HL-60 (cell line): ENCODE results near the gene LIMA1.
"Not testable (repeated sequence)": the region's sequence is repeated elsewhere in the genome, so short reads cannot be mapped to it uniquely, and the experiment has no call there.

ENCODE experiments used
- DNase-seq, 2 experiments: peaks; one replicate each; pipeline ENCODE4 v3.0.0-alpha.2; 2010 to 2020; ENCODE audit warnings: low read depth in 1 of 2, low spot score in 1 of 2
- H3K27ac ChIP-seq: fragments of 250-450 bp; sonication (Bioruptor Pico); replicated peaks from 2 replicates; pipeline ENCODE4 v1.5.1; 2020; ENCODE audit warnings: mild to moderate bottlenecking, moderate library complexity
- H3K27me3 ChIP-seq: fragments of 250-450 bp; sonication (Bioruptor Pico); 2 replicates; pipeline ENCODE4 v1.5.1; 2021; ENCODE audit warnings: mild to moderate bottlenecking, moderate library complexity; ENCODE audit not compliant: insufficient read depth, poor library complexity, severe bottlenecking
- H3K4me3 ChIP-seq: replicated peaks from 2 replicates; pipeline ENCODE4 v1.5.1; 2011; ENCODE audit warnings: mild to moderate bottlenecking, control low read depth, low read length; ENCODE audit not compliant: insufficient read depth
- GABPA ChIP-seq: IDR thresholded peaks from 2 replicates; pipeline ENCODE4 v1.6.1; 2012; ENCODE audit warnings: low read depth
- POLR2AphosphoS5 ChIP-seq: IDR thresholded peaks from 2 replicates; pipeline ENCODE4 v1.6.1; 2012; ENCODE audit warnings: low read depth
- SPI1 ChIP-seq: IDR thresholded peaks from 2 replicates; pipeline ENCODE4 v1.6.1; 2012; ENCODE audit warnings: low read depth, mild to moderate bottlenecking, borderline replicate concordance
- TF ChIP-seq, protein P1 (sequence below): IDR thresholded peaks from 2 replicates; pipeline ENCODE4 v1.6.1; 2012; ENCODE audit warnings: low read depth; ENCODE audit not compliant: insufficient replicate concordance
- TF ChIP-seq, protein P2 (sequence below): IDR thresholded peaks from one replicate; pipeline ENCODE4 v1.5.1; 2011; ENCODE audit warnings: low read length, control low read depth, inconsistent platforms; ENCODE audit not compliant: insufficient read depth

Gene LIMA1

DNA sequence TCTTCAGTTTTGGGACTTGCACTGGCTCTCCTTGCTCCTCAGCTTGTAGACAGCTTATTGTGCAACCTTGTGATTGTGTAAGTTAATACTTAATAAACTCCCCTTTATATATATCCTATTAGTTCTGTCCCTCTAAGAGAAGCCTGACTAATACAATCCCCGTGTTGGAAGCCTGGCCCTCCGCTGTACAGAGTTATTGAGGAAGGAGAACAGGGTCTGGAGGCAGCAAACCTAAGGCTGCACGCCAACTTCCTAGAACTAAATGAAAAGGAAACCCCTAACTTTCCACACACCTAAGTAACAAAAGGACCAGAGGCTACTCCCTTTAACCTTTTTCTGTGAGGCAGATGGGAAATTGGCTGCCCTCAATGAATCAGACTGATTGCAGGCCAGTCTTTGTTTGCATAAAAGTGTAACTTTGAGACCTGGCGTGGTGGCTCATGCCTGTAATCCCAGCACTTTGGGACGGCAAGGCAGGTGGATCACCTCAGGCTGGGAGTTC lies 42.6 kb upstream of the LIMA1 start:
- TF ChIP-seq POLR2AphosphoS5 (no peak), SPI1 (no peak), GABPA (no peak)
- TF ChIP-seq, protein P1, sequence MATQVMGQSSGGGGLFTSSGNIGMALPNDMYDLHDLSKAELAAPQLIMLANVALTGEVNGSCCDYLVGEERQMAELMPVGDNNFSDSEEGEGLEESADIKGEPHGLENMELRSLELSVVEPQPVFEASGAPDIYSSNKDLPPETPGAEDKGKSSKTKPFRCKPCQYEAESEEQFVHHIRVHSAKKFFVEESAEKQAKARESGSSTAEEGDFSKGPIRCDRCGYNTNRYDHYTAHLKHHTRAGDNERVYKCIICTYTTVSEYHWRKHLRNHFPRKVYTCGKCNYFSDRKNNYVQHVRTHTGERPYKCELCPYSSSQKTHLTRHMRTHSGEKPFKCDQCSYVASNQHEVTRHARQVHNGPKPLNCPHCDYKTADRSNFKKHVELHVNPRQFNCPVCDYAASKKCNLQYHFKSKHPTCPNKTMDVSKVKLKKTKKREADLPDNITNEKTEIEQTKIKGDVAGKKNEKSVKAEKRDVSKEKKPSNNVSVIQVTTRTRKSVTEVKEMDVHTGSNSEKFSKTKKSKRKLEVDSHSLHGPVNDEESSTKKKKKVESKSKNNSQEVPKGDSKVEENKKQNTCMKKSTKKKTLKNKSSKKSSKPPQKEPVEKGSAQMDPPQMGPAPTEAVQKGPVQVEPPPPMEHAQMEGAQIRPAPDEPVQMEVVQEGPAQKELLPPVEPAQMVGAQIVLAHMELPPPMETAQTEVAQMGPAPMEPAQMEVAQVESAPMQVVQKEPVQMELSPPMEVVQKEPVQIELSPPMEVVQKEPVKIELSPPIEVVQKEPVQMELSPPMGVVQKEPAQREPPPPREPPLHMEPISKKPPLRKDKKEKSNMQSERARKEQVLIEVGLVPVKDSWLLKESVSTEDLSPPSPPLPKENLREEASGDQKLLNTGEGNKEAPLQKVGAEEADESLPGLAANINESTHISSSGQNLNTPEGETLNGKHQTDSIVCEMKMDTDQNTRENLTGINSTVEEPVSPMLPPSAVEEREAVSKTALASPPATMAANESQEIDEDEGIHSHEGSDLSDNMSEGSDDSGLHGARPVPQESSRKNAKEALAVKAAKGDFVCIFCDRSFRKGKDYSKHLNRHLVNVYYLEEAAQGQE, result no peak
- TF ChIP-seq, protein P2, sequence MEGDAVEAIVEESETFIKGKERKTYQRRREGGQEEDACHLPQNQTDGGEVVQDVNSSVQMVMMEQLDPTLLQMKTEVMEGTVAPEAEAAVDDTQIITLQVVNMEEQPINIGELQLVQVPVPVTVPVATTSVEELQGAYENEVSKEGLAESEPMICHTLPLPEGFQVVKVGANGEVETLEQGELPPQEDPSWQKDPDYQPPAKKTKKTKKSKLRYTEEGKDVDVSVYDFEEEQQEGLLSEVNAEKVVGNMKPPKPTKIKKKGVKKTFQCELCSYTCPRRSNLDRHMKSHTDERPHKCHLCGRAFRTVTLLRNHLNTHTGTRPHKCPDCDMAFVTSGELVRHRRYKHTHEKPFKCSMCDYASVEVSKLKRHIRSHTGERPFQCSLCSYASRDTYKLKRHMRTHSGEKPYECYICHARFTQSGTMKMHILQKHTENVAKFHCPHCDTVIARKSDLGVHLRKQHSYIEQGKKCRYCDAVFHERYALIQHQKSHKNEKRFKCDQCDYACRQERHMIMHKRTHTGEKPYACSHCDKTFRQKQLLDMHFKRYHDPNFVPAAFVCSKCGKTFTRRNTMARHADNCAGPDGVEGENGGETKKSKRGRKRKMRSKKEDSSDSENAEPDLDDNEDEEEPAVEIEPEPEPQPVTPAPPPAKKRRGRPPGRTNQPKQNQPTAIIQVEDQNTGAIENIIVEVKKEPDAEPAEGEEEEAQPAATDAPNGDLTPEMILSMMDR, result no peak
- Histone ChIP-seq H3K4me3 (no peak overlapping the region), H3K27ac (no peak overlapping the region), H3K27me3 (no peaks in the 10 kb centered on the region)
- DNase-seq, result no peak

DNA sequence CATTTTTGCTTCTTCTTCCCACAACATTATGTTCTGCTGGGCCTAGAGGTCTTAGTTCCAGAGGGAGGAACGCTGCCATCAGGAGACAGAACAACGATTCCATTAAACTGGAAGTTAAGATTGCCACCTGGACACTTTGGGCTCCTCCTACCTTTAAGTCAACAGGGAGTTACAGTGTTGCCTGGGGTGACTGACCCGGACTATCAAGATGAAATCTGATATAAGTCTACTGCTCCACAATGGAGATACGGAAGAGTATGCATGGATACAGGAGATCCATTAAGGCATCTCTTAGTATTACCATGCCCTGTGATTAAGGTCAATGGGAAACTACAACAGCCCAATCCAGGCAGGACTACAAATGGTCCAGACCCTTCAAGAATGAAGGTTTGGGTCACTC lies 41.5 kb upstream of the LIMA1 start:
- not testable (repeated sequence) for H3K27me3 ChIP-seq, H3K4me3 ChIP-seq, DNase-seq, H3K27ac ChIP-seq

DNA sequence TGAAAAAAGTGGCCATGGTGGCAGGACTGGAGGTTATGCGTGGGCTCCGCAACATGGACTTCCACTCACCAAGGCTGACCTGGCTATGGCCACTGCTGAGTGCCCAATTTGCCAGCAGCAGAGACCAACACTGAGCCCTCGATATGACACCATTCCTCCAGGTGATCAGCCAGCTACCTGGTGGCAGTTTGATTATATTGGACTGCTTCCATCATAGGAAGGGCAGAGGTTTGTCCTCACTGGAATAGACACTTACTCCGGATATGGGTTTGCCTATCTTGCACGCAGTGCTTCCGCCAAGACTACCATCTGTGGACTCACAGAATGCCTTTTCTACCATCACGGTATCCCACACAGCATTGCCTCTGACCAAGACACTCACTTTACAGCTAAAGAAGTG lies 40.8 kb upstream of the LIMA1 start:
- not testable (repeated sequence) for H3K27ac ChIP-seq, H3K4me3 ChIP-seq, H3K27me3 ChIP-seq, DNase-seq

DNA sequence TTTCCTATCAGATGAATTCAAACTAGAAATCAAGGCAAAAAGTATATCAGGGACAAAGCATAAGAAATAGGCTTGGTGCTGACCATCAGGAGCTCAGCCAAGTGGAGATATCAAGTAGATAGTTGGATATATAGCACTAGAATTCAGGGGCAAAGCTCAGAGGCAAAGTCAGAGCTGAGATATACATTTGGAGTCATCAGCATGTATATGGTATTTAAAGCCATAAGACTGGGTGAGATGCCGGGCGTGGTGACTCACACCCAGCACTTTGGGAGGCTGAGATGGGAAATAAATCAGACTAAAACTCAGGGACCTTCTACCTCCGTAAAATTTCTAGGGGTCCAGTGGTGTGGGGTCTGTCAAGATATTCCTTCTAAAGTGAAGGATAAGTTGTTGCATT lies 38.9 kb upstream of the LIMA1 start:
- Histone ChIP-seq H3K27ac (no peak overlapping the region), H3K4me3 (no peak overlapping the region), H3K27me3 (no peaks in the 10 kb centered on the region)
- DNase-seq, result no peak
- TF ChIP-seq, protein P1, result no peak
- TF ChIP-seq SPI1 (no peak), POLR2AphosphoS5 (no peak), GABPA (no peak)
- TF ChIP-seq, protein P2, result no peak

DNA sequence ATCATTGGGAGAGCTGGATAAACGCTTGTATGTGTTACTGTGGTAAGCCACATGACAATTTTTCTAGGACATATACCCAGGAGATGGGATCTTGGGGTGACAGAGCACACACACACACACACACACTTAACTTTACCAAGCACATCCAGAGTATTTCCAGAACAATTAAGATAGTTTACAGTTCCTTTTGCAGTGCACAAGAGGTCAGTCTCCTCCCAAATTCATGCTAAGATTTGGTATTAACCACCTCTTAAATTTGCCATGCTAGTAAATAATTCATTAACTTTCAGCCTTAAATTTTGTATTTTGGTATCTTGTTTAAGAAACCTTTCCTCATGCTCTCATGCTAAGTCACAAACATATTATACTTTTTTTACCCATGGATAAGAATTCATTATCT lies 33.9 kb upstream of the LIMA1 start:
- H3K27me3 ChIP-seq, result no peaks in the 10 kb centered on the region
- no peak for TF ChIP-seq GABPA
- no peak for TF ChIP-seq SPI1
- TF ChIP-seq POLR2AphosphoS5, result no peak
- TF ChIP-seq, protein P1, result no peak
- TF ChIP-seq, protein P2, result no peak
- H3K27ac ChIP-seq, result no peak overlapping the region
- no peak overlapping the region for H3K4me3 ChIP-seq
- no peak for DNase-seq
